Measurements from ENCODE around the gene ESRP2.

ESRP2 gene

GRCh38 chr16:68255712-68256111 is 19.8 kb upstream of the ESRP2 start:
- in situ Hi-C loops (cut with MboI; ENCODE audit: low sequenced_read_pairs, unreplicated experiment) = no loop called here

DNA sequence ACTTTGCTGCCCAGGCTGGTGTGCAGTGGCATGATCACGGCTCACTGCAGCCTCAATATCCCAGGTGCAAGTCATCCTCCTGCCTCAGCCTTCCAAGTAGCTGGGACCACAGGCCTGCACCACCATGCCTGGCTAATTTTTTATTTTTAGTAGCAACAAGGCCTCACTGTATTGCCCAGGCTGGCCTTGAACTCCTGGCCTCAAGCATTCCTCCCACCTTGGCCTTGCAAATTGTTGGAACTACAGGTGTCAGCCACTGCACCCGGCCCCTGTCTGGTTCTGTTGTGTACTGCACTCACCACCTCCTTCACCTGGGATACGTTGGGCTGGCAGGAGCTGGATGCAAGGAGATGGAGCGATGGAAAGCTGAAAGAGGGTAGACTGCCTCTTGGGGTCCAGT is 17.8 kb upstream of the ESRP2 start:
- in situ Hi-C loops (cut with MboI; ENCODE audit: low sequenced_read_pairs, unreplicated experiment) = no loop called here
- DNase-seq (ENCODE audit: low spot score) = no peak
- TF ChIP-seq, protein P1, sequence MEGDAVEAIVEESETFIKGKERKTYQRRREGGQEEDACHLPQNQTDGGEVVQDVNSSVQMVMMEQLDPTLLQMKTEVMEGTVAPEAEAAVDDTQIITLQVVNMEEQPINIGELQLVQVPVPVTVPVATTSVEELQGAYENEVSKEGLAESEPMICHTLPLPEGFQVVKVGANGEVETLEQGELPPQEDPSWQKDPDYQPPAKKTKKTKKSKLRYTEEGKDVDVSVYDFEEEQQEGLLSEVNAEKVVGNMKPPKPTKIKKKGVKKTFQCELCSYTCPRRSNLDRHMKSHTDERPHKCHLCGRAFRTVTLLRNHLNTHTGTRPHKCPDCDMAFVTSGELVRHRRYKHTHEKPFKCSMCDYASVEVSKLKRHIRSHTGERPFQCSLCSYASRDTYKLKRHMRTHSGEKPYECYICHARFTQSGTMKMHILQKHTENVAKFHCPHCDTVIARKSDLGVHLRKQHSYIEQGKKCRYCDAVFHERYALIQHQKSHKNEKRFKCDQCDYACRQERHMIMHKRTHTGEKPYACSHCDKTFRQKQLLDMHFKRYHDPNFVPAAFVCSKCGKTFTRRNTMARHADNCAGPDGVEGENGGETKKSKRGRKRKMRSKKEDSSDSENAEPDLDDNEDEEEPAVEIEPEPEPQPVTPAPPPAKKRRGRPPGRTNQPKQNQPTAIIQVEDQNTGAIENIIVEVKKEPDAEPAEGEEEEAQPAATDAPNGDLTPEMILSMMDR (IDR thresholded peaks at IDR 0.05; ENCODE audit: borderline replicate concordance, control extremely low read depth, extremely low read depth, insufficient read depth, missing control alignments) = no peak

More at GRCh38 chr16:68255712-68256111, 19.8 kb upstream of the ESRP2 start:
- no peak for DNase-seq (ENCODE audit: low spot score)
- TF ChIP-seq, protein P1 (IDR thresholded peaks at IDR 0.05; ENCODE audit: borderline replicate concordance, control extremely low read depth, extremely low read depth, insufficient read depth, missing control alignments) = no peak

- TF ChIP-seq, protein P1 (IDR thresholded peaks at IDR 0.05; ENCODE audit: borderline replicate concordance, control extremely low read depth, extremely low read depth, insufficient read depth, missing control alignments) = no peak
- in situ Hi-C loops (cut with MboI; ENCODE audit: low sequenced_read_pairs, unreplicated experiment) = no loop called here
- no peak for DNase-seq (ENCODE audit: low spot score)
These were observed 16.5 kb upstream of the ESRP2 start for GRCh38 chr16:68252383-68252782.

DNA sequence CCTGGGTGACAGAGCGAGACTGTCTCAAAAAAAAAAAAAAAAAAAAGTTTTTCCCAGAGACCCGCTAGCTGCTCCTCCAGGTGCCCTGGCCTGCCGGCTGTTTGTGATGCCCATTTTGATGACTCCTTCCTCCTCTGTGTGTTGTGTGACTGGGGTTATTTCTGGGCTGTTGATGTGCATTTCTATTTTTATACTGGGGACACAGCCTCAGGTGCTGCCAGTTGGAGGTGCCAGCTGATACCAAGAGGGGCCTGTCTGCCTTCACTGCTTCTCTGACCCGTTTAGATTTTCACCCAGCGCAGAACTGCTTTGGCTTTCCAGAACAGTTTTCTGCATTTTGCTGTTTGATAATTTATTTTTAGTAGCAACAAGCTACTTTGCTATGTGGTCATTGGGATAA is 15.9 kb upstream of the ESRP2 start:
- no peak for DNase-seq (ENCODE audit: low spot score)
- in situ Hi-C loops (cut with MboI; ENCODE audit: low sequenced_read_pairs, unreplicated experiment) = no loop called here
- TF ChIP-seq, protein P1 (IDR thresholded peaks at IDR 0.05; ENCODE audit: borderline replicate concordance, control extremely low read depth, extremely low read depth, insufficient read depth, missing control alignments) = no peak

- no peak for DNase-seq (ENCODE audit: low spot score)
- TF ChIP-seq, protein P1 (IDR thresholded peaks at IDR 0.05; ENCODE audit: borderline replicate concordance, control extremely low read depth, extremely low read depth, insufficient read depth, missing control alignments) = no peak
- in situ Hi-C loops (cut with MboI; ENCODE audit: low sequenced_read_pairs, unreplicated experiment) = no loop called here
These were observed 15.0 kb upstream of the ESRP2 start for GRCh38 chr16:68250951-68251350.

GRCh38 chr16:68249371-68249770 is 13.4 kb upstream of the ESRP2 start:
- in situ Hi-C loops (cut with MboI; ENCODE audit: low sequenced_read_pairs, unreplicated experiment) = no loop called here
- DNase-seq (ENCODE audit: low spot score) = no peak
- TF ChIP-seq, protein P1 (IDR thresholded peaks at IDR 0.05; ENCODE audit: borderline replicate concordance, control extremely low read depth, extremely low read depth, insufficient read depth, missing control alignments) = no peak

DNA sequence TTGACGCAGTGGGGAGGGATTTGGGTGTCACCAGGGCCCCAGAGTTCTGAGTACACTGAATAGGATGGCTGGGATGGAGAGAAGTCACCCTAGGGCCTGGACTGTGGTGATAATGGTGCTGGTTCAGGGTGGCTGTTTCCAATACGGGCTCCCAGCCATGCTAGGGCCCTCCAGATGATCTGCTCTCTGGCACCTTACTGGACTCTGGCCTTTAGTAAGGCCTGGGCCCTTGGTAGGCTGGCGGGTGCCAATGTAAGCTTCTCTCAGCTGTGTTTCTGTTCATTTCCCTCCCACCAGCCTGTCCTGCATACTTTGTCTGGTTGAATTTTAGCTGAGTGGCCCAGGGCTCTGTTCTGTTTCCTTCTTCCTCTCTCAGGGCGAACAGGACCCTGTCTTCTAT is 12.0 kb upstream of the ESRP2 start:
- TF ChIP-seq, protein P1 (IDR thresholded peaks at IDR 0.05; ENCODE audit: borderline replicate concordance, control extremely low read depth, extremely low read depth, insufficient read depth, missing control alignments) = no peak
- in situ Hi-C loops (cut with MboI; ENCODE audit: low sequenced_read_pairs, unreplicated experiment) = no loop called here
- DNase-seq (ENCODE audit: low spot score) = no peak
